ENCODE results near the gene TCHHL1. TPM values are rescaled to one million over a fixed set of nuclear protein-coding genes. Genes with fewer than 3 reads are reported as not detected.
A peak's percentile ranks its signal among the peaks of the same experiment; 100 is the strongest.
"Not testable (repeated sequence)": the region's sequence is repeated elsewhere in the genome, so short reads cannot be mapped to it uniquely, and the experiment has no call there.

Gene TCHHL1
- total RNA-seq, 1 donor from 2014 or later, result not detected

- FAIRE-seq (no peak), DNase-seq (ENCODE audit: low spot score in 2 of 2) (no peak)
These were observed 8.1 kb upstream of the TCHHL1 start for GRCh38 chr1:152096931-152097330.

GRCh38 chr1:152086760-152087159, 2.1 kb downstream of the TCHHL1 start:
- DNase-seq (ENCODE audit: low spot score in 2 of 2) (no peak), FAIRE-seq (no peak)

GRCh38 chr1:152084853-152085252, 4.0 kb downstream of the TCHHL1 start:
- no peak for FAIRE-seq

GRCh38 chr1:152081026-152081425, 7.8 kb downstream of the TCHHL1 start:
- not testable (repeated sequence) for DNase-seq (ENCODE audit: low spot score in 2 of 2); FAIRE-seq

More at GRCh38 chr1:152084853-152085252, 4.0 kb downstream of the TCHHL1 start:
- DNase-seq (ENCODE audit: low spot score in 2 of 2), result no peak

- not testable (repeated sequence) for FAIRE-seq; DNase-seq (ENCODE audit: low spot score in 2 of 2)
These were observed 8.4 kb downstream of the TCHHL1 start for GRCh38 chr1:152080494-152080893.

- DNase-seq (ENCODE audit: low spot score in 2 of 2) (no peak), FAIRE-seq (no peak)
These were observed 9.9 kb downstream of the TCHHL1 start for GRCh38 chr1:152078831-152079441.

GRCh38 chr1:152072311-152072710, 16.6 kb downstream of the TCHHL1 start:
- DNase-seq (ENCODE audit: low spot score in 2 of 2) (no peak), FAIRE-seq (no peak)

- FAIRE-seq, result no peak
- DNase-seq (ENCODE audit: low spot score in 2 of 2), result no peak
These were observed 17.7 kb downstream of the TCHHL1 start for GRCh38 chr1:152071123-152071522.

- no peak for FAIRE-seq
- no peak for DNase-seq (ENCODE audit: low spot score in 2 of 2)
These were observed 20.9 kb downstream of the TCHHL1 start for GRCh38 chr1:152067929-152068328.

- DNase-seq (ENCODE audit: low spot score in 2 of 2), result no peak
These were observed 21.7 kb downstream of the TCHHL1 start for GRCh38 chr1:152067150-152067549.

GRCh38 chr1:152061952-152062351, 26.9 kb downstream of the TCHHL1 start:
- DNase-seq (ENCODE audit: low spot score in 2 of 2) (no peak), FAIRE-seq (no peak)

More at GRCh38 chr1:152067150-152067549, 21.7 kb downstream of the TCHHL1 start:
- no peak for FAIRE-seq

GRCh38 chr1:152053375-152053774, 35.5 kb downstream of the TCHHL1 start:
- FAIRE-seq, result no peak
- DNase-seq (ENCODE audit: low spot score in 2 of 2), result no peak

GRCh38 chr1:152052606-152053005, 36.3 kb downstream of the TCHHL1 start:
- DNase-seq (ENCODE audit: low spot score in 2 of 2) (peak; percentile 24 to 56), FAIRE-seq (no peak)

- FAIRE-seq (no peak), DNase-seq (ENCODE audit: low spot score in 2 of 2) (no peak)
These were observed 37.8 kb downstream of the TCHHL1 start for GRCh38 chr1:152050886-152051675.

- FAIRE-seq, result no peak
- no peak for DNase-seq (ENCODE audit: low spot score in 2 of 2)
These were observed 39.4 kb downstream of the TCHHL1 start for GRCh38 chr1:152049291-152050083.

GRCh38 chr1:152048416-152049009, 40.4 kb downstream of the TCHHL1 start:
- DNase-seq (ENCODE audit: low spot score in 2 of 2) (no peak), FAIRE-seq (no peak)

- DNase-seq (ENCODE audit: low spot score in 2 of 2), result peak in 1 of 2 donors; percentile 40
- no peak for FAIRE-seq
These were observed 41.0 kb downstream of the TCHHL1 start for GRCh38 chr1:152047730-152048415.

GRCh38 chr1:152047413-152047729, 41.5 kb downstream of the TCHHL1 start:
- FAIRE-seq (no peak), DNase-seq (ENCODE audit: low spot score in 2 of 2) (no peak)

GRCh38 chr1:152044386-152044785, 44.5 kb downstream of the TCHHL1 start:
- FAIRE-seq (no peak), DNase-seq (ENCODE audit: low spot score in 2 of 2) (no peak)

GRCh38 chr1:152043870-152044269, 45.0 kb downstream of the TCHHL1 start:
- no peak for FAIRE-seq
- no peak for DNase-seq (ENCODE audit: low spot score in 2 of 2)
